Chondrocyte (in vitro differentiated cells): ENCODE results near the gene MRPL37. TPM values are rescaled to one million over a fixed set of nuclear protein-coding genes. Genes with fewer than 3 reads are reported as not detected.

Source experiments
- DNase-seq: peaks from one replicate; pipeline ENCODE4 v3.0.0; 2021; ENCODE audit warnings: mixed read lengths, low spot score
- H3K27ac Mint-ChIP-seq: one replicate; pipeline ENCODE4 v1.8.0; 2021; ENCODE audit warnings: mild to moderate bottlenecking, moderate library complexity, mixed read lengths; ENCODE audit not compliant: unreplicated experiment
- H3K27me3 Mint-ChIP-seq: 2 replicates; pipeline ENCODE4 v1.8.0; 2021; ENCODE audit warnings: low read depth, mixed read lengths
- H3K36me3 Mint-ChIP-seq: 2 replicates; pipeline ENCODE4 v1.8.0; 2021; ENCODE audit warnings: low read depth, mixed read lengths
- H3K4me1 Mint-ChIP-seq: 2 replicates; pipeline ENCODE4 v1.8.0; 2021; ENCODE audit warnings: low read depth, mild to moderate bottlenecking, mixed read lengths
- H3K4me3 Mint-ChIP-seq: one replicate; pipeline ENCODE4 v1.8.0; 2021; ENCODE audit warnings: mild to moderate bottlenecking, moderate library complexity, mixed read lengths; ENCODE audit not compliant: unreplicated experiment
- H3K9me3 Mint-ChIP-seq: 2 replicates; pipeline ENCODE4 v1.8.0; 2021; ENCODE audit warnings: low read depth, mixed read lengths
- CTCF ChIP-seq: fragments of 200-600 bp; sonication (generic); IDR thresholded peaks from 2 replicates; pipeline ENCODE4 v1.5.0; 2021; ENCODE audit warnings: antibody characterized with exemption, mild to moderate bottlenecking, moderate library complexity
- total RNA-seq: library from RNA; stranded (reverse); gene quantifications from 3 replicates; pipeline ENCODE4 v1.2.1, GENCODE V29; 2021

The MRPL37 gene
- total RNA-seq, 1 donor from 2014 or later, result 66.9 TPM

- no peak for DNase-seq
- peaks cover 20% of the 10 kb centered on the region for H3K36me3 Mint-ChIP-seq
- H3K27me3 Mint-ChIP-seq, result no peaks in the 10 kb centered on the region
- H3K27ac Mint-ChIP-seq, result no peak overlapping the region
- H3K4me3 Mint-ChIP-seq, result no peak overlapping the region
- peaks cover 2% of the 10 kb centered on the region for H3K9me3 Mint-ChIP-seq
- H3K4me1 Mint-ChIP-seq, result no peaks in the 10 kb centered on the region
- no peak for TF ChIP-seq CTCF
Measured at GRCh38 chr1:54190526-54190925, 9.4 kb upstream of the MRPL37 start.

GRCh38 chr1:54191525-54191924 lies 8.4 kb upstream of the MRPL37 start:
- no peak for DNase-seq
- no peaks in the 10 kb centered on the region for H3K27me3 Mint-ChIP-seq
- no peaks in the 10 kb centered on the region for H3K4me1 Mint-ChIP-seq
- no peaks in the 10 kb centered on the region for H3K9me3 Mint-ChIP-seq
- TF ChIP-seq CTCF, result no peak
- no peak overlapping the region for H3K27ac Mint-ChIP-seq
- H3K36me3 Mint-ChIP-seq, result peaks cover 15% of the 10 kb centered on the region
- no peak overlapping the region for H3K4me3 Mint-ChIP-seq

- no peak for TF ChIP-seq CTCF
Measured at GRCh38 chr1:54193453-54193852, 6.5 kb upstream of the MRPL37 start.

GRCh38 chr1:54199151-54199764 lies 709 bp upstream of the MRPL37 start:
- no peak for DNase-seq
- no peak overlapping the region for H3K27ac Mint-ChIP-seq

More at GRCh38 chr1:54193453-54193852, 6.5 kb upstream of the MRPL37 start:
- no peak for DNase-seq
- Mint-ChIP-seq H3K27me3 (no peaks in the 10 kb centered on the region), H3K9me3 (no peaks in the 10 kb centered on the region), H3K27ac (no peak overlapping the region), H3K4me3 (no peak overlapping the region), H3K36me3 (peaks cover 13% of the 10 kb centered on the region), H3K4me1 (no peaks in the 10 kb centered on the region)

GRCh38 chr1:54200519-54200997 lies 591 bp downstream of the MRPL37 start:
- H3K4me3 Mint-ChIP-seq, result peak overlapping the region; percentile 88
- peaks cover 8% of the 10 kb centered on the region for H3K36me3 Mint-ChIP-seq
- no peaks in the 10 kb centered on the region for H3K27me3 Mint-ChIP-seq
- H3K4me1 Mint-ChIP-seq, result peaks cover 35% of the 10 kb centered on the region
- no peaks in the 10 kb centered on the region for H3K9me3 Mint-ChIP-seq
- peak overlapping the region; percentile 80 for H3K27ac Mint-ChIP-seq
- TF ChIP-seq CTCF, result no peak
- no peak for DNase-seq

More at GRCh38 chr1:54199151-54199764, 709 bp upstream of the MRPL37 start:
- no peaks in the 10 kb centered on the region for H3K9me3 Mint-ChIP-seq
- no peaks in the 10 kb centered on the region for H3K36me3 Mint-ChIP-seq
- peaks cover 35% of the 10 kb centered on the region for H3K4me1 Mint-ChIP-seq
- TF ChIP-seq CTCF, result no peak
- no peaks in the 10 kb centered on the region for H3K27me3 Mint-ChIP-seq
- H3K4me3 Mint-ChIP-seq, result peak overlapping the region; percentile 88
